Activated CD8-positive, alpha-beta T cell treated with anti-CD3 and anti-CD28 coated beads for 36 hours (primary cell): ENCODE data around the gene PLOD1. TPM values are rescaled to one million over a fixed set of nuclear protein-coding genes. Genes with fewer than 3 reads are reported as not detected.

ENCODE experiments used
- ATAC-seq: fragments of 200-7000 bp; cut with Tn5 transposase; one replicate; pipeline ENCODE4 v1.10.0; 2021; ENCODE audit warnings: mild to moderate bottlenecking, moderate library complexity
- CTCF ChIA-PET: fragments of 350-600 bp; sonication (Branson Sonifier 250); formaldehyde crosslinking; loops from one replicate; lab custom pipeline; 2021; ENCODE audit warnings: antibody characterized with exemption; lab: Charles Lee
- POLR2A ChIA-PET: fragments of 350-600 bp; sonication (Branson Sonifier 250); formaldehyde crosslinking; loops from one replicate; lab custom pipeline; 2021; ENCODE audit warnings: antibody characterized with exemption; lab: Charles Lee
- DNase-seq: peaks from one replicate; pipeline ENCODE4 v3.0.0-alpha.2; 2020
- H3K27ac Mint-ChIP-seq: one replicate; pipeline ENCODE4 v1.8.0; 2021; ENCODE audit warnings: mild to moderate bottlenecking, mixed read lengths
- H3K27me3 Mint-ChIP-seq: one replicate; pipeline ENCODE4 v1.8.0; 2021; ENCODE audit warnings: mixed read lengths
- H3K36me3 Mint-ChIP-seq: one replicate; pipeline ENCODE4 v1.8.0; 2021; ENCODE audit warnings: low read depth, mixed read lengths
- H3K4me1 Mint-ChIP-seq: one replicate; pipeline ENCODE4 v1.8.0; 2021; ENCODE audit warnings: low read depth, mixed read lengths
- H3K4me3 Mint-ChIP-seq: one replicate; pipeline ENCODE4 v1.8.0; 2021; ENCODE audit warnings: mild to moderate bottlenecking, moderate library complexity, mixed read lengths
- H3K9me3 Mint-ChIP-seq: one replicate; pipeline ENCODE4 v1.8.0; 2021; ENCODE audit warnings: mixed read lengths
- intact Hi-C: fragments of 100-400 bp; cut with micrococcal nuclease; formaldehyde crosslinking; loops from one replicate; pipeline ENCODE4 v1.10.0; 2022
- total RNA-seq, 2 experiments: library from RNA; stranded (reverse); gene quantifications; one replicate each; pipeline ENCODE4 v1.2.3, GENCODE V29; 2021
- TF ChIP-seq, protein P1 (sequence below): fragments of 200-600 bp; IDR thresholded peaks from one replicate; pipeline ENCODE4 v1.8.0; 2022; ENCODE audit warnings: antibody characterized with exemption, mild to moderate bottlenecking

Gene PLOD1
- total RNA-seq, 2 experiments from 2014 or later, result 21.5 to 22.0 TPM

DNA sequence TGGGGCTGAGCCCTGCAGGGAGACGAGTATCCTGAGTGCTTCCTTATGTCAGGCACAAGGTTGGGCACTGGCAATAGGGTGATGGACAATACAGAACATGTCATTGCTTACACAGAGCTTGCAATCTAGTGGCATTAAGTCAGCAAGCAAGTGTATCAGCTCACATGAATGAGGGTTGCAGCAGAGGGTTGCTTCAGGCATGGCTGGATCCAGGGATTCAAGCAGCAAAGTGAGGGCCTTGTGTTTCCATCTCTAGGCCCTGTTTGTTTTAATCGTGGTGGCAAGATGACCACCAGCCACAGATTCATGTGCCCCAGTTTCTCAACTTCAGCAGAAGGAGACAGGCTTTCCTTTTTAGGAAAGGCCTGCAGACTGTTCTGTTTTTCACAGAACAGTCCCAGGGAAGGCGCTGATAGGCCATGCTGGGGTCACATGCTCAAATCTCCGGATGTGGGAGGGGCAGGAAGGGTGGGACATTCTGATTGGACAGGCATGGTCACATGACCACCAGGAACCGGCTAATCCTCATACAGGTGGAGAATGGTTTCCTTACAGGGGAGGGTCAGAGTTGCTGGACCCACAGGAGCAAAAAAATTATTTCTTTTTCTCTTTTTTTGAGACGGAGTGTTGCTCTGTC lies 14.4 kb downstream of the PLOD1 start:
- DNase-seq (peak; percentile 35), ATAC-seq (no peak)
- Mint-ChIP-seq H3K36me3 (peaks cover 17% of the 10 kb centered on the region), H3K4me1 (no peaks in the 10 kb centered on the region), H3K27me3 (no peaks in the 10 kb centered on the region), H3K4me3 (no peak overlapping the region), H3K27ac (no peak overlapping the region), H3K9me3 (no peaks in the 10 kb centered on the region)
- TF ChIP-seq, protein P1, sequence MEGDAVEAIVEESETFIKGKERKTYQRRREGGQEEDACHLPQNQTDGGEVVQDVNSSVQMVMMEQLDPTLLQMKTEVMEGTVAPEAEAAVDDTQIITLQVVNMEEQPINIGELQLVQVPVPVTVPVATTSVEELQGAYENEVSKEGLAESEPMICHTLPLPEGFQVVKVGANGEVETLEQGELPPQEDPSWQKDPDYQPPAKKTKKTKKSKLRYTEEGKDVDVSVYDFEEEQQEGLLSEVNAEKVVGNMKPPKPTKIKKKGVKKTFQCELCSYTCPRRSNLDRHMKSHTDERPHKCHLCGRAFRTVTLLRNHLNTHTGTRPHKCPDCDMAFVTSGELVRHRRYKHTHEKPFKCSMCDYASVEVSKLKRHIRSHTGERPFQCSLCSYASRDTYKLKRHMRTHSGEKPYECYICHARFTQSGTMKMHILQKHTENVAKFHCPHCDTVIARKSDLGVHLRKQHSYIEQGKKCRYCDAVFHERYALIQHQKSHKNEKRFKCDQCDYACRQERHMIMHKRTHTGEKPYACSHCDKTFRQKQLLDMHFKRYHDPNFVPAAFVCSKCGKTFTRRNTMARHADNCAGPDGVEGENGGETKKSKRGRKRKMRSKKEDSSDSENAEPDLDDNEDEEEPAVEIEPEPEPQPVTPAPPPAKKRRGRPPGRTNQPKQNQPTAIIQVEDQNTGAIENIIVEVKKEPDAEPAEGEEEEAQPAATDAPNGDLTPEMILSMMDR, result no peak
- ChIA-PET CTCF (interaction anchor here (0.6 kb wide), 1 partner anchor 100 kb away, joined by 3 read pairs; no protein-coding TSS in a partner anchor), POLR2A (interaction anchor here (2.0 kb wide), 1 partner anchor 40 kb away, joined by 12 read pairs; no protein-coding TSS in a partner anchor)
- intact Hi-C loops, result no loop called here

DNA sequence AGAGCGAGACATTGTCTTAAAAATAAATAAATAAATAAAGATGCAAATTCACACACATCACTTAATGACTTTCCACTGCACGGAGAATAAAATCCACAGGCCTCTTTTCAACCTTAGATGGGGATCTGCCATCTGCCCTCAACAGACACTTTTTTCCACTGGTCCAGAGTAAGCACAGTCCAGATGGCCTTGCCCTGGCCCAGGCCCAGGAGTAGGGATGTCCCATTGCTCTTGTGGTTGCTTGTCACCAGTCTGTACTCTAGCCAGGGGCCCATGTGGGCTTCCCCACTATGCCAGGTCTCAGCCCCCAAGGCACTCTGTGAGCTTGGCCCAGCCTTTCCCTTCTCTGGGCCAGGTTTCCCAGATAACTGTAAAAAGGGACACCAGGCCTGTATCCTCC lies 17.4 kb downstream of the PLOD1 start:
- POLR2A ChIA-PET, result interaction anchor here (1.0 kb wide), 1 partner anchor 42 kb away, joined by 5 read pairs; no protein-coding TSS in a partner anchor
- ATAC-seq, result no peak
- Mint-ChIP-seq H3K9me3 (no peaks in the 10 kb centered on the region), H3K27ac (no peak overlapping the region), H3K36me3 (peaks cover 10% of the 10 kb centered on the region), H3K4me3 (no peak overlapping the region), H3K4me1 (no peaks in the 10 kb centered on the region), H3K27me3 (no peaks in the 10 kb centered on the region)
- DNase-seq, result no peak
- TF ChIP-seq, protein P1, result no peak
- CTCF ChIA-PET, result no interaction called here
- intact Hi-C loops, result no loop called here

DNA sequence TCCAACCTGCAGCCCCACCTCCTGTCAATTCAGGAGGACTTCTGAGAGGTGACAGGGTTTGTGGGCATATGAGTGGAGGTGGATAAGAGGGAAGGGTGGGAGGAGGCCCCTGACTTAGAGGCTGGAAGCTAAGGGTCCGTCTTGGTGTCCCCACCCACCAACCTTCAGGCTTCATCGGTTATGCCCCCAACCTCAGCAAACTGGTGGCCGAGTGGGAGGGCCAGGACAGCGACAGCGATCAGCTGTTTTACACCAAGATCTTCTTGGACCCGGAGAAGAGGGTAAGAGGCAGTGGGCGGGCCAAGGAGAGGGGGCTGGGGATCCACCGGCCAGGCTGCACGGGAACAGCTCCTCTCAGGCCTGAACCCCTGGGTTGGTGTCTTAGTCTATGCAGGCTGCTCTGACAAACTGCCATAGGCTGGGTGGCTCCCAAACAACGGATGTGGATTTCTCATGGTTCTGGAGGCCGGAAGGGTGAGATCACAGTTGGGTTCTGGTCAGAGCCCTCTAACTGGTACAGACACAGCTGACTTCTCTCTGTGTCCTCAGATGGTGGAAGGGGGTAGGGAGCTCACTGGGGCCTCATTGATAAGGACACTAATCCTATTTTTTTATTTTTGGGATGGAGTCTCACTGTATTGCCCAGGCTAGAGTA lies 18.1 kb downstream of the PLOD1 start:
- Mint-ChIP-seq H3K4me1 (no peaks in the 10 kb centered on the region), H3K27me3 (no peaks in the 10 kb centered on the region), H3K4me3 (no peak overlapping the region), H3K9me3 (no peaks in the 10 kb centered on the region), H3K36me3 (peaks cover 11% of the 10 kb centered on the region), H3K27ac (no peak overlapping the region)
- POLR2A ChIA-PET, result interaction anchor here (0.7 to 1.0 kb wide), 3 partner anchors 30 to 44 kb away, joined by 3 to 5 read pairs (median 3); no protein-coding TSS in a partner anchor
- CTCF ChIA-PET, result interaction anchor here (0.6 kb wide), 1 partner anchor 12 kb away, joined by 3 read pairs; no protein-coding TSS in a partner anchor
- ATAC-seq (no peak), DNase-seq (no peak)
- intact Hi-C loops, result no loop called here
- TF ChIP-seq, protein P1, result no peak

DNA sequence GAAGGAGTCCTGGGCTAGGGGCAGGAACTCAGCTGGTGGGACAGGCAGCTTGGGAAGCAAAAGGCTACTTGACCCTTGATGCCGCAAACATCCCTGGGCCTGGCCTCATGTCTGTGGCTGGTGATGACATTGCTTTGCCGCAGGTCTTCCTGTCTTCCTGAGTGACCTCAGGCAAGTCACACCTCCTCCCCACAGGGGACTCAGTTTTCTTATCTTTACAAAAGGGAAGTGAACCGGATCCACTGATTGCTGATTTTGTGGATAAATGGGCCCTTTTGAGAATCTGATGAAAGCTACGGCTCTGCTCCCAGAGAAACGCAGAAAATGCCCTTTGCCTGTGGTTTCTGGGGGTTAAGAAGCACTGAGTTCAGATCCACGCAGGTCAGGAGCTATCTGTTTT lies 20.7 kb downstream of the PLOD1 start:
- H3K4me3 Mint-ChIP-seq, result no peak overlapping the region
- intact Hi-C loops, result no loop called here
- H3K27ac Mint-ChIP-seq, result no peak overlapping the region
- H3K4me1 Mint-ChIP-seq, result no peaks in the 10 kb centered on the region
- peaks cover 8% of the 10 kb centered on the region for H3K36me3 Mint-ChIP-seq
- H3K27me3 Mint-ChIP-seq, result no peaks in the 10 kb centered on the region
- TF ChIP-seq, protein P1, result no peak
- CTCF ChIA-PET, result no interaction called here
- no peaks in the 10 kb centered on the region for H3K9me3 Mint-ChIP-seq
- POLR2A ChIA-PET, result interaction anchor here (0.7 kb wide), 1 partner anchor 18 kb away, joined by 4 read pairs; no protein-coding TSS in a partner anchor
- no peak for ATAC-seq
- no peak for DNase-seq

DNA sequence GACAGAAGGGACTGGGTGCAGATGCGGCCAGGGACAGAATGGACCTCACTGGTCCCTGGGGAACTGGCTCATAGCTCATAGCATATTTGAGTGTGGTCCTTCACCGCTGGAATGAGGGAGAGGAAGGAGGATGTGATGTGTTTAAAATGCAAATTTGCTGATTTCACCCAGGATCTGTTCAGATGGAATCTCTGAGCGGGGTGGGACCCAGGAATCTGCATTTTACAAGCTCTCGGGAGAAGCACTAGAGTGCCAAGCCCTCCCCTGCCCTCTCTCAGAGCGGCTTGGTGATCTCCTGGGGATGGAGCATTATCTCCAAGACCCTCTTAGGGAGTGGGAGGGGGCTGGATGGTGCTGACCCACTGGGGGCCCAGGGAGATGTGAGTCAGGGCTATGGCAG lies 22.9 kb downstream of the PLOD1 start:
- intact Hi-C loops, result no loop called here
- H3K4me1 Mint-ChIP-seq, result no peaks in the 10 kb centered on the region
- DNase-seq (no peak), ATAC-seq (no peak)
- POLR2A ChIA-PET, result interaction anchor here (1.8 to 3.1 kb wide), 2 partner anchors 48 to 49 kb away, joined by 4 to 13 read pairs; no protein-coding TSS in a partner anchor
- H3K27me3 Mint-ChIP-seq, result no peaks in the 10 kb centered on the region
- TF ChIP-seq, protein P1, result no peak
- no peak overlapping the region for H3K4me3 Mint-ChIP-seq
- no peaks in the 10 kb centered on the region for H3K9me3 Mint-ChIP-seq
- peaks cover 3% of the 10 kb centered on the region for H3K36me3 Mint-ChIP-seq
- CTCF ChIA-PET, result no interaction called here
- no peak overlapping the region for H3K27ac Mint-ChIP-seq
